Kidney epithelial cell (primary cell): ENCODE data around the gene NFS1. TPM values are rescaled to one million over a fixed set of nuclear protein-coding genes. Genes with fewer than 3 reads are reported as not detected.
"Not testable (repeated sequence)": the region's sequence is repeated elsewhere in the genome, so short reads cannot be mapped to it uniquely, and the experiment has no call there.

Experiments used
- DNase-seq: peaks from one replicate; pipeline ENCODE4 v3.0.0-alpha.2; 2010; ENCODE audit warnings: low read depth
- H3K27me3 ChIP-seq: 2 replicates; pipeline ENCODE4 v1.6.0; 2011; ENCODE audit warnings: low read length; ENCODE audit not compliant: control insufficient read depth, insufficient read depth
- H3K36me3 ChIP-seq: 2 replicates; pipeline ENCODE4 v1.5.1; 2011; ENCODE audit warnings: low read length; ENCODE audit not compliant: control insufficient read depth, insufficient read depth
- H3K4me3 ChIP-seq: 2 replicates; pipeline ENCODE4 v1.5.1; 2011; ENCODE audit warnings: low read depth, mild to moderate bottlenecking, control low read depth, low read length
- total RNA-seq: library from RNA; depleted of rRNA; stranded (reverse); fragments of >200 nt; gene quantifications from 2 replicates; pipeline ENCODE4 v1.2.3, GENCODE V29; 2015
- TF ChIP-seq, protein P1 (sequence below): IDR thresholded peaks from 2 replicates; pipeline ENCODE4 v1.5.1; 2011; ENCODE audit warnings: mild to moderate bottlenecking, moderate library complexity, low read length, control low read depth, inconsistent platforms; ENCODE audit not compliant: insufficient read depth, poor library complexity, severe bottlenecking

NFS1 gene
- total RNA-seq, 1 donor from 2014 or later, result 30.8 TPM

DNA sequence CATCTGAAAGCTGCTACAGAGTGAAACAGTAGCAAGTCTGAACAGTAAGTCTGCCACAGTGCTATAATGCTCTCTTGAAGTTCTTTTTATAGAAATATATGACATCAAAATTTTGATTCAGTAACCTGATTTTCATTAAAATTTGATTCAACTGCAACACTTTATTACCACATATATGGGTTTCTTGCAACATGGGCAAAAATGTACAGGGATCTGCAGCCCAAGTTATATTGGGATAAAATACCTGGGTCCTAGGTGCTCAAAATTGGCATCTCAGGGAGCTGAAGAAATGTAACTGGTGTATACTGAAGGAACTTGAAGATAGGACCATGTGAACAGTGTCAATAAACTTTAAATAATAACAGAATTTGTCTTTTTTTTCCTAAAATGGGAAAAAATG lies 10.9 kb upstream of the NFS1 start:
- TF ChIP-seq, protein P1, sequence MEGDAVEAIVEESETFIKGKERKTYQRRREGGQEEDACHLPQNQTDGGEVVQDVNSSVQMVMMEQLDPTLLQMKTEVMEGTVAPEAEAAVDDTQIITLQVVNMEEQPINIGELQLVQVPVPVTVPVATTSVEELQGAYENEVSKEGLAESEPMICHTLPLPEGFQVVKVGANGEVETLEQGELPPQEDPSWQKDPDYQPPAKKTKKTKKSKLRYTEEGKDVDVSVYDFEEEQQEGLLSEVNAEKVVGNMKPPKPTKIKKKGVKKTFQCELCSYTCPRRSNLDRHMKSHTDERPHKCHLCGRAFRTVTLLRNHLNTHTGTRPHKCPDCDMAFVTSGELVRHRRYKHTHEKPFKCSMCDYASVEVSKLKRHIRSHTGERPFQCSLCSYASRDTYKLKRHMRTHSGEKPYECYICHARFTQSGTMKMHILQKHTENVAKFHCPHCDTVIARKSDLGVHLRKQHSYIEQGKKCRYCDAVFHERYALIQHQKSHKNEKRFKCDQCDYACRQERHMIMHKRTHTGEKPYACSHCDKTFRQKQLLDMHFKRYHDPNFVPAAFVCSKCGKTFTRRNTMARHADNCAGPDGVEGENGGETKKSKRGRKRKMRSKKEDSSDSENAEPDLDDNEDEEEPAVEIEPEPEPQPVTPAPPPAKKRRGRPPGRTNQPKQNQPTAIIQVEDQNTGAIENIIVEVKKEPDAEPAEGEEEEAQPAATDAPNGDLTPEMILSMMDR, result no peak
- no peak for DNase-seq
- peaks cover 3% of the 10 kb centered on the region for H3K36me3 ChIP-seq
- H3K4me3 ChIP-seq, result no peak overlapping the region
- H3K27me3 ChIP-seq, result no peaks in the 10 kb centered on the region

GRCh38 chr20:35709259-35709658 lies 10.1 kb upstream of the NFS1 start:
- Histone ChIP-seq H3K36me3 (peaks cover 3% of the 10 kb centered on the region), H3K27me3 (no peaks in the 10 kb centered on the region), H3K4me3 (no peak overlapping the region)
- no peak for DNase-seq
- TF ChIP-seq, protein P1, result no peak

DNA sequence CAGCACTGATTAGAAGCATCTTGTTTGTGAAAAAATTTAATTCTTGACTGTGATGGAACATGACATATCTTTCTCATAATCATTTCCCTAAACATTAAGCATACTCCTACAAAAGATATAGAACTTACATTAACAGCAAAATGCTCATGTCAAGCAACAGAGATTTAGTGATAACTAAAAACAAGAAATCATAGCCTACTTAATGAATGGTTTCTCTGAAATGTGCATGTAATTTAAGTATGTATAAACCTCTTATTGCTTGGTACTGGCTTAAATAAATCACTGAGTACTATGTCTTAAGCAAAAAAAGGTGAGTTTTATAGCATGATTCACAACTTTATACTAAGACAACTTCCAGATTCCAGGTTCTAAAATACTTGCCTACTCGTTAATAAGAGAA lies 9.3 kb upstream of the NFS1 start:
- Histone ChIP-seq H3K4me3 (no peak overlapping the region), H3K36me3 (peaks cover 3% of the 10 kb centered on the region), H3K27me3 (no peaks in the 10 kb centered on the region)
- TF ChIP-seq, protein P1, result no peak
- no peak for DNase-seq

DNA sequence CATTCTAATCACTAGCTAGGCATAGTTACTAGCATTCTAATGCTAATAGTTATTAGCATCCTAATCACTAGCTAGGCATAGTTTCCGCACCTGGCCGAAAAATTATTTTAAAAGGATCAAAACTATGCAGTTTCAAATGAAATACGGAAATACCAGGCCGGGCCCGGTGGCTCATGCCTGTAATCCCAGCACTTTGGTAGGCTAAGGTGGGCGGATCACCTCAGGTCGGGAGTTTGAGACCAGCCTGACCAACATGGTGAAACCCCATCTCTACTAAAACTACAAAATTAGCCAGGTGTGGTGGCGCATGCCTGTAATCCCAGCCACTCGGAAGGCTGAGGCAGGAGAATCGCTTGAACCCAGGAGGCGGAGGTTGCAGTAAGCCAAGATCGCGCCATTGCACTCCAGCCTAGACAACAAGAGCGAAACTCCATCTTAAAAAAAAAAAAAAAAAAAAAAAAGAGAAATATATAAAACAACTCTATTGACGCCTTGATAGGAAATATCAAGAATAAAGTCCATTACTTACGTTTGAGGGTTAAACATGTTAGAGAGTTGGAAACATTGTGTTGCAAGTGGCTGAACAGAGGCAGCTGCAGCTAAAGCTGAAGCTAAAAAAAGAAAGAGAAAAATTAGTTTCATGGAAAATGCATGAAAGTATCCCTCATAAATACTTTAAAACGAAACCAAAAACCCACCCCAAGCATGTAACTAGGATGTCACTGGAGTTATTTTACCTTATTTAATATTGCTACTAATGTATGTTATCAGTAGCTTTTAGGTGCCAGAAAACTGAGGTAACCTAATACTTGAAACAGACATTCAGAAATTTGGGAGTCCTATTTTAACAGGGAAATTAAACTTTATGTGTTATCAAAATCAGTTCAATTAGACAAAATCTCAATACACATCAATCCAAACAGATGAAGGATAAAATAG lies 7.7 kb upstream of the NFS1 start:
- DNase-seq, H3K4me3 ChIP-seq, H3K36me3 ChIP-seq, H3K27me3 ChIP-seq: not testable (repeated sequence)

- not testable (repeated sequence) for DNase-seq, H3K4me3 ChIP-seq, H3K27me3 ChIP-seq, H3K36me3 ChIP-seq
Observed at GRCh38 chr20:35705894-35706293, 6.7 kb upstream of the NFS1 start.

DNA sequence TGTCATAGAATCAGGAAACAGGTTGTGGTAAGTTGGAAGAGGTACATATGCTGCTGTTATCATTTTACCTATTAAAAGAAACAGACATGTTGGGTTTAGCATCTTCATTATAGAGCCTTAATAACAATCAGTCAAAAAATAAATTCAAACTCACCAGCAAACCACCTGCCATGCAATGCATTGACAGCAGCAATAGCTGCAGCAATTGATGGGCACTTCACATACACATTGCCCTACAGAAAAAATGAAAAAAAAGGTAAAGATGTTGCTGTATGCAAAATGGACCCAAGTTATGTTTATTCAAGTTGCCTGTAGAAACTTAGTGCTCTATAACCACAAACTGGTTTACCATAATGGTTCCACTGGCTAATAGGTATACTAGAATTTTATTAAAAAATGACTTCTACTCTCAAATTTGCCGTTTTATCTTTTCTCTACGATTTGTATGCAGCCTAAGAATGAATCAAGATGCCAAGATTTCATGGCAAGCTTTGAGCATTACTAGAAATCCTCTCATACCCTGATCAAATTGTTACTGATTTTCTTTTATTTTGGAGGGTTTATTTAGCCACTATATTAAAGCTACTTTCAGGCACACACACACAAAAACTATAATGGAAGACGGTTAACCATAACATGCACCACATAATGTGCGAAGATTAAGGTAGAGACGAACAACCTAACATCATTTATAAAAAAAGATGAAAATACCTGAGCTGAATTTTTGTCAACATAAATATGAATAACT lies 5.5 kb upstream of the NFS1 start:
- Histone ChIP-seq H3K36me3 (peaks cover 2% of the 10 kb centered on the region), H3K4me3 (no peak overlapping the region), H3K27me3 (no peaks in the 10 kb centered on the region)
- no peak for DNase-seq
- TF ChIP-seq, protein P1, result no peak
